Parathyroid adenoma (tissue), 2 donors: Measurements from ENCODE around the gene SKIDA1.

Experiments used
- H2AFZ ChIP-seq: fragments of 300-600 bp; sonication (generic); one replicate; pipeline ENCODE4 v1.7.0; 2017; ENCODE audit warnings: antibody characterized with exemption, mild to moderate bottlenecking
- H3K27ac ChIP-seq: fragments of 300-600 bp; sonication (generic); one replicate; pipeline ENCODE4 v1.7.0; 2017
- H3K27me3 ChIP-seq: fragments of 300-600 bp; sonication (generic); one replicate; pipeline ENCODE4 v1.7.0; 2017; ENCODE audit warnings: low read length; ENCODE audit not compliant: control insufficient read depth, insufficient read depth
- H3K36me3 ChIP-seq: fragments of 300-600 bp; sonication (generic); one replicate; pipeline ENCODE4 v1.7.0; 2017; ENCODE audit warnings: low read length; ENCODE audit not compliant: control insufficient read depth, insufficient read depth
- H3K4me1 ChIP-seq: fragments of 300-600 bp; sonication (generic); one replicate; pipeline ENCODE4 v1.7.0; 2017; ENCODE audit warnings: control low read depth
- H3K4me2 ChIP-seq: fragments of 300-600 bp; sonication (generic); one replicate; pipeline ENCODE4 v1.7.0; 2017; ENCODE audit warnings: low read length
- H3K4me3 ChIP-seq: fragments of 300-600 bp; sonication (generic); one replicate; pipeline ENCODE4 v1.7.0; 2017; ENCODE audit warnings: low read depth, low read length
- H3K79me2 ChIP-seq: fragments of 300-600 bp; sonication (generic); one replicate; pipeline ENCODE4 v1.7.0; 2017; ENCODE audit warnings: control low read depth
- H3K9ac ChIP-seq: fragments of 300-600 bp; sonication (generic); one replicate; pipeline ENCODE4 v1.7.0; 2017; ENCODE audit warnings: mild to moderate bottlenecking
- H3K9me3 ChIP-seq: fragments of 300-600 bp; sonication (generic); one replicate; pipeline ENCODE4 v1.7.0; 2017; ENCODE audit warnings: low read length; ENCODE audit not compliant: control insufficient read depth
- CTCF ChIP-seq: fragments of 300-600 bp; sonication (generic); IDR thresholded peaks from one replicate; pipeline ENCODE4 v1.7.0; 2017; ENCODE audit warnings: antibody characterized with exemption, mild to moderate bottlenecking
- donor health status: primary hyperparathyroidism.

Gene SKIDA1

DNA sequence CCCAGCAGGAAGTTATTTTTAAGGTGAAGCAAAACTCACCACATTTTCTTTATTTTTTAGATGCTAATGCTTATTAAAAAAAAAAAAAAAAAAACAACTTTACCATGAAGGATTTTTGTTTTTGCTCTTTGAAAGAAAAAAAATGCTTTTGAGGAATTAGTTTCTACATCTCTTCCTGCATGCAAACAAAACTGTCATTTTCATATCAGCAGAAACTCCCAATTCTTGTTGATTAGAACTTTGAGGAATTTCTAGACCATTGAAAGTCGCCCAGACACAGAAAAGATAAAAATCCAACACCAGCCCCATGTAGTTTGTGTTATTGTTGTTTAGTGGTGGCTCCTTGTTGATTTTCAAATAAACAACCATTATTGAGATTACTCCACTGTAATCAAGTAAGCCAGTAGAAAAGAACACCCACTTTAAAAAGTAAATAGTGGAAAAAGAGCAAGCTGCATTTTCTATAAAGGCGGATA is 14.3 kb downstream of the SKIDA1 start:
- Histone ChIP-seq H3K27ac (no peak overlapping the region), H3K79me2 (no peaks in the 10 kb centered on the region)
- TF ChIP-seq CTCF = no peak

DNA sequence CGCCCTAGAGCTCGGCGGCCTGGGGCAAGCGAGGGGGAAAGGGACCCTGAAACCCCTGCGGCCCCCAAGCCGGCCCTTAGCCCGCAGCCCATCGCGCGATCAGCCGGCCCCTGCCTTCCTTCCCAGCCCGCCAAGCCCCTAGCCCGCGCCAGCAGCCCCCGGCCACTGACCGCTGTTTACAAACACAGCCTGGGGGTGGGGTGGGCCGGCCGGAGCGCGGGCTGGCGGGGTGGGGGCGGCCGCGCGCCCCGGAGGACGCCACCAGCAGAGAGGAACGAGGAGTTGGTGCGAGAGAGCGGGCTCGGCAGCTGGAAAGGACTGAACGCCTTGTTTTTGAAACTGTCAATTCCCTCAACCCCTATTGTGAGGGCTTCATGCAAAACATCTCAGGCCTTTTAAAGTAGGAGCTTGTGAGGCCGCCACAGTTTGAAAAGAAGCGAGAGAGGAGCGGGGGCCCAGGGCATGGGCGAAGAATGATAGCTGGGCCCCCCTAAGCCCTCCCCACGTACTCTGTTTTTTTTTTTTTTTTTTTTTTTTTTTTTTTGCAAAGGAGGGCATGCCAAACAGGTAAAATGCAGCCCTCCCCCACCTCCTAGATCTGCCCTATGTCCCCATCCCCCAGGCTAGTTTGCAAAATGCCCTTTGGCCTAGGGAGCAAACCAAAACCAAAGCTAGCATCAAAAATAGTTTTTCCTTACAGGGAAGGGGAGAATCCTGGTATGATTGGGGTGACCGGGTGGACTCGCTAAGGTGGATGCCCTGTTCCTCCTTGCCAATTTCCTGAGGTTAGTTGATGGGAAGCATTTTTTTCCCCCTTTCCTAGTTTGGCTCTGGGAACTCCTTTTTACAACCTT is 15.0 kb downstream of the SKIDA1 start:
- H3K27me3 ChIP-seq = no peaks in the 10 kb centered on the region
- H3K27ac ChIP-seq = no peak overlapping the region
- no peaks in the 10 kb centered on the region for H3K9me3 ChIP-seq
- no peaks in the 10 kb centered on the region for H3K79me2 ChIP-seq
- no peak for TF ChIP-seq CTCF
- no peak overlapping the region for H3K4me2 ChIP-seq
- H2AFZ ChIP-seq = peak overlapping the region; percentile 77
- H3K4me3 ChIP-seq = no peak overlapping the region
- H3K9ac ChIP-seq = no peak overlapping the region
- no peaks in the 10 kb centered on the region for H3K4me1 ChIP-seq
- no peaks in the 10 kb centered on the region for H3K36me3 ChIP-seq

More for the DNA sequence above, 14.3 kb downstream of the SKIDA1 start:
- Histone ChIP-seq H3K9me3 (no peaks in the 10 kb centered on the region), H3K4me3 (no peak overlapping the region), H2AFZ (no peak overlapping the region), H3K4me1 (peaks cover 4% of the 10 kb centered on the region), H3K9ac (no peak overlapping the region), H3K27me3 (no peaks in the 10 kb centered on the region), H3K4me2 (no peak overlapping the region), H3K36me3 (no peaks in the 10 kb centered on the region)

DNA sequence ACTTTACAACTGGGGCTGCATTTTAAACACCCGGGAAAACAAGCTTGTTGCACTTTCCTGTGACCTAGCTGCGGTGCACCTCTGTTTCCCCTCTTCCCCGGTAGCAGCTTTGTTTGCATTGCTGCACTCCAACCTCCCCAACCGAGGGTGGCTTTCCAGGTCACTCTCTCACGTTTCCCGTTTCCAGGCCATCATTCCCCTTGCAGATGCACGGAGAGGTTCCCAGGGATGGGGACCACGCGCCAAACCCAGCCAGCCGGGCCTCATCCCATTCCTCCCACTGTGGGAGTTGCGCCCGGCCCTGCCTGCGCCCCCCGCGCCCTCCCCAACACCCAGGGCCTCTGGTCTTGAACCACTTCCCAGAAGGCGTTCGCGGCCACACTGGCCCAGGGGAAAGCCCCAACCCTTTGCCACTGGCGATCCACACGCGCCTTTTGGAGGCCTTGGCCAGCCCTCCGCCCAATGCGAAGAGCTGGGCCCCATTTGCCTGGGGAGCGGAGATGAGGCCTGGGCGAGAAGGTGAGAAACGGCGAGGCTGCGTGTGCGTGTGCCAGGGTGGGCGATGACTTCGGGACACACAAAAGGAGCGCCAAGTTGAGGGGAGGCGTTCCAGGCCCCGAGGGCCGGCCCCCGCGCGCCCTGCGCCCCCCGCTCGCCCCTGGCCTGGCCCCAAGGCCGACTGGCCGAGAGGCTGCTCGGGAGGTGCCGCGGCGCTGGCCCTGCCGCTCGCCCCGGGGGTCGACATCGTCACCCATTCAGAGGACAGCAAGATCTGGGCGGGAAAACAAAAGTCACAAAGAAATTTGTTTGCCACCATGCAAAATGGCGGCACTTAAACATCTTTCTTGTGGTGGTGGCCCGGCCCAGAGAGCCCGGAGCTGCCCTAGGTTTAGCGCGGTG is 15.9 kb downstream of the SKIDA1 start:
- Histone ChIP-seq H3K4me1 (no peaks in the 10 kb centered on the region), H3K27ac (no peak overlapping the region), H3K4me2 (no peak overlapping the region), H3K9me3 (no peaks in the 10 kb centered on the region), H3K4me3 (no peak overlapping the region), H3K79me2 (no peaks in the 10 kb centered on the region), H2AFZ (peak overlapping the region; percentile 77), H3K27me3 (no peaks in the 10 kb centered on the region), H3K36me3 (no peaks in the 10 kb centered on the region), H3K9ac (no peak overlapping the region)
- no peak for TF ChIP-seq CTCF

DNA sequence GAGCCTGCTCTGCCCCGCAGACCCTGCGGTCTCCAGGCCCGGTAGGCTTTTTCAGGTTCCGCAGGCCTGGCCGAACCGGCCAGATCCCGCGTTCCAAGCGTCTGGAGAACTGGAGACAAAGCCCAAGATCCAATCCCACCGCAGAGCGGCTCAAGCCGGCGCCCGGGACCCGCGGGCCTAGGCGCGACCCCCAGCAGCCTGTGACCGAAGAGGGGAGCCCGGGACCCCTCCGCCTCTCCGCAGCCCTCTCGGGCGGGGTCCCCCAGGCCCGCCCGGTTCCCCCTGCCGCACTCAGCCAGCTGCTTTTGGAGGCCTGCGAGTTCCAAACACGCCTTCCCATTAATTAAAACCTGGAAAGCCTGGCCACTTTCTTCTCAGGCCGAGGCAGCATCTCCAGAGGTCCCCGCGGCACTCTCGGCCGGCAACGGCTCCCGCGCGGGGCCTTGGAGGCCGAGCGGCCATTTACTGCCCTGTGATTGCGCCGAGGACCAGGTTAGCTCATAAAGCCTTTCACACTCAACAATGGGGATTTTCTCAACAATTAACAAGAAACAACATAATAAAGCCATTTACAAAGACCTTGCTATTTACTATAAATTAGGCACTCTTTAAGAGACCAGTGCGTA is 16.7 kb downstream of the SKIDA1 start:
- Histone ChIP-seq H2AFZ (no peak overlapping the region), H3K36me3 (no peaks in the 10 kb centered on the region), H3K79me2 (no peaks in the 10 kb centered on the region), H3K27ac (no peak overlapping the region), H3K4me2 (no peak overlapping the region), H3K9me3 (no peaks in the 10 kb centered on the region), H3K4me1 (no peaks in the 10 kb centered on the region), H3K27me3 (no peaks in the 10 kb centered on the region), H3K4me3 (no peak overlapping the region), H3K9ac (no peak overlapping the region)
- no peak for TF ChIP-seq CTCF
